H9 (cell line): ENCODE measurements around the gene SUFU. TPM values are rescaled to one million over a fixed set of nuclear protein-coding genes. Genes with fewer than 3 reads are reported as not detected.

Experiments
- DNase-seq: peaks from one replicate; pipeline ENCODE4 v3.0.0-alpha.2; 2017
- H2AFZ ChIP-seq: one replicate; pipeline ENCODE4 v1.6.1; 2013; ENCODE audit warnings: mild to moderate bottlenecking, low read length, control low read depth, moderate library complexity
- H2AK5ac ChIP-seq: 2 replicates; pipeline ENCODE4 v1.6.1; 2013; ENCODE audit warnings: low read length, control low read depth, mixed read lengths; ENCODE audit not compliant: insufficient read length
- H2BK120ac ChIP-seq: one replicate; pipeline ENCODE4 v1.6.1; 2013; ENCODE audit warnings: low read depth, mild to moderate bottlenecking, low read length, control low read depth, inconsistent platforms; ENCODE audit not compliant: poor library complexity, severe bottlenecking
- H2BK12ac ChIP-seq: 2 replicates; pipeline ENCODE4 v1.6.1; 2013; ENCODE audit warnings: low read length, control low read depth, mixed read lengths, low read depth; ENCODE audit not compliant: insufficient read length
- H2BK15ac ChIP-seq: 2 replicates; pipeline ENCODE4 v1.6.1; 2013; ENCODE audit warnings: low read depth, low read length, control low read depth
- H2BK20ac ChIP-seq: one replicate; pipeline ENCODE4 v1.6.1; 2013; ENCODE audit warnings: low read depth, mild to moderate bottlenecking, low read length, control low read depth, inconsistent platforms; ENCODE audit not compliant: poor library complexity, severe bottlenecking
- H2BK5ac ChIP-seq: 2 replicates; pipeline ENCODE4 v1.6.1; 2013; ENCODE audit warnings: low read length, control low read depth, mixed read lengths; ENCODE audit not compliant: insufficient read length
- H3K14ac ChIP-seq: 2 replicates; pipeline ENCODE4 v1.6.1; 2013; ENCODE audit warnings: low read length, control low read depth; ENCODE audit not compliant: insufficient read depth
- H3K18ac ChIP-seq: 2 replicates; pipeline ENCODE4 v1.6.1; 2013; ENCODE audit warnings: low read depth, mild to moderate bottlenecking, mixed read lengths, low read length, control low read depth; ENCODE audit not compliant: insufficient read length
- H3K23ac ChIP-seq: 2 replicates; pipeline ENCODE4 v1.6.1; 2013; ENCODE audit warnings: low read length, control low read depth, mixed read lengths, low read depth; ENCODE audit not compliant: insufficient read length
- H3K23me2 ChIP-seq: 2 replicates; pipeline ENCODE4 v1.6.1; 2013; ENCODE audit warnings: low read depth, mild to moderate bottlenecking, mixed read lengths, low read length, control low read depth; ENCODE audit not compliant: insufficient read length, poor library complexity, severe bottlenecking
- H3K27ac ChIP-seq: 2 replicates; pipeline ENCODE4 v1.5.1; 2013; ENCODE audit warnings: low read length, control low read depth, mixed read lengths, low read depth; ENCODE audit not compliant: insufficient read length
- H3K27me3 ChIP-seq: 2 replicates; pipeline ENCODE4 v1.6.1; 2013; ENCODE audit warnings: low read length, control low read depth, inconsistent platforms; ENCODE audit not compliant: insufficient read depth
- H3K4ac ChIP-seq: 2 replicates; pipeline ENCODE4 v1.6.1; 2013; ENCODE audit warnings: low read depth, mild to moderate bottlenecking, control low read depth, inconsistent platforms, low read length, moderate library complexity
- H3K4me1 ChIP-seq: 2 replicates; pipeline ENCODE4 v1.6.1; 2013; ENCODE audit warnings: low read length, control low read depth, inconsistent platforms; ENCODE audit not compliant: insufficient read depth
- H3K4me2 ChIP-seq: 2 replicates; pipeline ENCODE4 v1.6.1; 2013; ENCODE audit warnings: low read length, control low read depth, mixed read lengths; ENCODE audit not compliant: insufficient read length, insufficient read depth
- H3K56ac ChIP-seq: 2 replicates; pipeline ENCODE4 v1.6.1; 2013; ENCODE audit warnings: low read depth, mild to moderate bottlenecking, mixed read lengths, low read length, control low read depth; ENCODE audit not compliant: insufficient read length
- H3K79me1 ChIP-seq: 2 replicates; pipeline ENCODE4 v1.6.1; 2013; ENCODE audit warnings: low read depth, mild to moderate bottlenecking, moderate library complexity, low read length, control low read depth, inconsistent platforms; ENCODE audit not compliant: insufficient read depth, poor library complexity, severe bottlenecking
- H3K79me2 ChIP-seq: 2 replicates; pipeline ENCODE4 v1.6.1; 2013; ENCODE audit warnings: low read length, control low read depth, inconsistent platforms; ENCODE audit not compliant: insufficient read depth
- H3K9ac ChIP-seq: 2 replicates; pipeline ENCODE4 v1.6.1; 2013; ENCODE audit warnings: low read length, control low read depth, mixed read lengths; ENCODE audit not compliant: insufficient read length; ENCODE audit errors: extremely low read depth
- H3K9me3 ChIP-seq: one replicate; pipeline ENCODE4 v1.6.1; 2013; ENCODE audit warnings: low read depth, low read length, inconsistent platforms; ENCODE audit not compliant: control insufficient read depth
- H3T11ph ChIP-seq: one replicate; pipeline ENCODE4 v1.6.1; 2013; ENCODE audit warnings: mild to moderate bottlenecking, low read length, control low read depth, inconsistent platforms
- H4K20me1 ChIP-seq: one replicate; pipeline ENCODE4 v1.6.1; 2013; ENCODE audit not compliant: control insufficient read depth, insufficient read length, insufficient read depth
- H4K5ac ChIP-seq: 2 replicates; pipeline ENCODE4 v1.6.1; 2013; ENCODE audit warnings: low read depth, mild to moderate bottlenecking, mixed read lengths, low read length, control low read depth; ENCODE audit not compliant: insufficient read length
- H4K8ac ChIP-seq: replicated peaks from 2 replicates; pipeline ENCODE4 v1.6.1; 2013; ENCODE audit warnings: low read length, control low read depth, mixed read lengths, low read depth; ENCODE audit not compliant: insufficient read length
- H4K91ac ChIP-seq: 2 replicates; pipeline ENCODE4 v1.6.1; 2013; ENCODE audit warnings: low read depth, mild to moderate bottlenecking, moderate library complexity, mixed read lengths, low read length, control low read depth; ENCODE audit not compliant: insufficient read length
- H3K27ac Mint-ChIP-seq, 3 experiments: 2 replicates in 2 of 3; 3 replicates in 1 of 3; pipeline ENCODE4 v1.8.0; 2020 to 2021; ENCODE audit warnings: mixed read lengths in 3 of 3, mild to moderate bottlenecking in 1 of 3, moderate library complexity in 1 of 3
- H3K27me3 Mint-ChIP-seq: 2 replicates; pipeline ENCODE4 v1.8.0; 2021; ENCODE audit warnings: low read depth, mild to moderate bottlenecking, moderate library complexity, mixed read lengths
- H3K36me3 Mint-ChIP-seq, 3 experiments: 2 replicates in 2 of 3; 3 replicates in 1 of 3; pipeline ENCODE4 v1.8.0; 2020 to 2021; ENCODE audit warnings: low read depth in 3 of 3, mixed read lengths in 3 of 3; ENCODE audit not compliant: insufficient read depth in 1 of 3
- H3K4me1 Mint-ChIP-seq, 2 experiments: 2 replicates each; pipeline ENCODE4 v1.8.0; 2020; ENCODE audit warnings: mixed read lengths in 2 of 2
- H3K4me3 Mint-ChIP-seq, 2 experiments: 2 replicates in 1 of 2; 3 replicates in 1 of 2; pipeline ENCODE4 v1.8.0; 2020 to 2021; ENCODE audit warnings: mild to moderate bottlenecking in 2 of 2, mixed read lengths in 2 of 2, moderate library complexity in 1 of 2
- H3K9me3 Mint-ChIP-seq, 2 experiments: 2 replicates in 1 of 2; 3 replicates in 1 of 2; pipeline ENCODE4 v1.8.0; 2020; ENCODE audit warnings: mild to moderate bottlenecking in 2 of 2, mixed read lengths in 2 of 2, moderate library complexity in 1 of 2
- WGBS: extraction: QIAGEN DNeasy Blood & Tissue Kit; methylation state at CpG from one replicate; pipeline ENCODE4 v1.1.7; 2013; ENCODE audit warnings: missing lambda C conversion rate, low lambda C conversion rate, mixed read lengths; ENCODE audit not compliant: insufficient read length; ENCODE audit errors: extremely low coverage; 5-methylcytosine and 5-hydroxymethylcytosine counted together
- total RNA-seq: library from RNA; stranded (reverse); gene quantifications from 2 replicates; pipeline ENCODE4 v1.2.1, GENCODE V29; 2021
- TF ChIP-seq, protein P1 (sequence below): fragments of 200-600 bp; sonication (generic); conservative IDR thresholded peaks from 3 replicates; pipeline ENCODE4 v1.8.0; 2021; ENCODE audit warnings: antibody characterized with exemption, mild to moderate bottlenecking

SUFU gene
- total RNA-seq, 1 experiment from 2014 or later: 9.5 TPM

DNA sequence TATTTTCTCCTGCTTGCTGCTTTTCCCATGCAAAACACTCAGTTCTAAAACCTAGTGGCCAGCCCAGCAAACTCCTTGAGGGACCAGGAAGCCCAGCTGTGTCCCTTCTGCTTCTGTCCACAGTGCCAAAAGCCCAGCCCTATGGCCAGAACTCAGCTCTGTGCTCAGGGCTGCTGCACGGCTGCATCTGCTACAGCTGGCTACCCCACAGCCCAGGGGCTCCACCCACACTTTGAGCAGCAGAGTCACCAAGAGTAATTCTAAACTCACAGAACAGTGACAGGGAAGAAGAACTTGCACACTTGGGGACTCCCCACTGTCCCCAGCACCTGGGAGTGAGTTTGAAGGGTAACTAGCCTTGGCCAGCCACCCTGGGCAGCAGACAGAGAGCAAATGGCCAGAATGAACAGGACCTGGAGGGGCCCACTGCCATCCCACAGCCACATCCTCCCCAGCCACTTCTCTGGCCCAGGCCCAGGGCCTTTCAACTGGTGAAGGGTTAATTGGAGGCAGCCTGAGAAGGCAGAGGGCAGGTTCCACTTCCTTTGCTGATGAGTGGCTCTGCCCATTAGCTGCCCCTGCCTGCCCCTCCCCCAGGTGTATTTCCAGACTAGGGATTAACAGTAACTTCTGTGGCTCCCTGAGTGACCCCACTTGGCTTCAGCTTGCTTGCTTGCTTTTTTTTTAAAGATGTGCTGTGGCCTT is 112.4 kb downstream of the SUFU start:
- H3K4me1 Mint-ChIP-seq: peaks cover 16 to 34% of the 10 kb centered on the region in 2 experiments
- no peak overlapping the region for H2BK15ac ChIP-seq
- no peak overlapping the region for H3K27ac ChIP-seq
- no CpG with 5 or more reads among the region's 1 CpG for WGBS
- no peak overlapping the region for H3K9ac ChIP-seq
- H3K27ac Mint-ChIP-seq: no peak overlapping the region; a peak in 2 of 7 replicates
- H3K27me3 Mint-ChIP-seq: no peaks in the 10 kb centered on the region
- H3T11ph ChIP-seq: no peak overlapping the region
- H4K8ac ChIP-seq: no peak overlapping the region
- no peak overlapping the region for H3K56ac ChIP-seq
- H4K91ac ChIP-seq: no peak overlapping the region
- H2BK12ac ChIP-seq: no peak overlapping the region
- H3K79me2 ChIP-seq: no peaks in the 10 kb centered on the region
- DNase-seq: no peak
- no peaks in the 10 kb centered on the region for H3K9me3 ChIP-seq
- H3K14ac ChIP-seq: no peak overlapping the region
- no peak overlapping the region for H2AFZ ChIP-seq
- H2AK5ac ChIP-seq: no peak overlapping the region
- no peak overlapping the region for H3K4me2 ChIP-seq
- H3K79me1 ChIP-seq: no peaks in the 10 kb centered on the region
- TF ChIP-seq, protein P1, sequence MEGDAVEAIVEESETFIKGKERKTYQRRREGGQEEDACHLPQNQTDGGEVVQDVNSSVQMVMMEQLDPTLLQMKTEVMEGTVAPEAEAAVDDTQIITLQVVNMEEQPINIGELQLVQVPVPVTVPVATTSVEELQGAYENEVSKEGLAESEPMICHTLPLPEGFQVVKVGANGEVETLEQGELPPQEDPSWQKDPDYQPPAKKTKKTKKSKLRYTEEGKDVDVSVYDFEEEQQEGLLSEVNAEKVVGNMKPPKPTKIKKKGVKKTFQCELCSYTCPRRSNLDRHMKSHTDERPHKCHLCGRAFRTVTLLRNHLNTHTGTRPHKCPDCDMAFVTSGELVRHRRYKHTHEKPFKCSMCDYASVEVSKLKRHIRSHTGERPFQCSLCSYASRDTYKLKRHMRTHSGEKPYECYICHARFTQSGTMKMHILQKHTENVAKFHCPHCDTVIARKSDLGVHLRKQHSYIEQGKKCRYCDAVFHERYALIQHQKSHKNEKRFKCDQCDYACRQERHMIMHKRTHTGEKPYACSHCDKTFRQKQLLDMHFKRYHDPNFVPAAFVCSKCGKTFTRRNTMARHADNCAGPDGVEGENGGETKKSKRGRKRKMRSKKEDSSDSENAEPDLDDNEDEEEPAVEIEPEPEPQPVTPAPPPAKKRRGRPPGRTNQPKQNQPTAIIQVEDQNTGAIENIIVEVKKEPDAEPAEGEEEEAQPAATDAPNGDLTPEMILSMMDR: no peak
- no peaks in the 10 kb centered on the region for H3K23me2 ChIP-seq
- no peaks in the 10 kb centered on the region for H4K20me1 ChIP-seq
- no peak overlapping the region for H4K5ac ChIP-seq
- H3K27me3 ChIP-seq: no peaks in the 10 kb centered on the region
- no peak overlapping the region for H2BK120ac ChIP-seq
- H3K18ac ChIP-seq: no peak overlapping the region
- no peak overlapping the region for H2BK20ac ChIP-seq
- H3K4me1 ChIP-seq: no peaks in the 10 kb centered on the region
- H2BK5ac ChIP-seq: no peak overlapping the region
- no peaks in the 10 kb centered on the region for H3K9me3 Mint-ChIP-seq
- H3K36me3 Mint-ChIP-seq: peaks cover 3 to 8% (median 8%) of the 10 kb centered on the region in 3 experiments; a peak in 6 of 7 replicates
- H3K23ac ChIP-seq: no peak overlapping the region
- no peak overlapping the region for H3K4ac ChIP-seq
- peak overlapping the region in 1 of 2 experiments; percentile 26; a peak in 1 of 5 replicates for H3K4me3 Mint-ChIP-seq
